Suprapubic skin (tissue), 3 donors: ENCODE data around the gene ABCB6.

ENCODE experiments used
- CTCF ChIP-seq, 2 donors: fragments of 200-600 bp in 1 of 2; fragments of 450-650 bp in 1 of 2; sonication (generic) in 1 of 2; IDR thresholded peaks; one replicate each; pipeline ENCODE4 v1.5.1; 2016 to 2019; ENCODE audit warnings: antibody characterized with exemption in 2 of 2, mild to moderate bottlenecking in 1 of 2, moderate library complexity in 1 of 2
- POLR2A ChIP-seq, 2 donors: fragments of 450-650 bp; IDR thresholded peaks; one replicate each; pipeline ENCODE4 v1.6.1; 2017; ENCODE audit warnings: antibody characterized with exemption in 2 of 2, mild to moderate bottlenecking in 2 of 2, moderate library complexity in 2 of 2

DNA sequence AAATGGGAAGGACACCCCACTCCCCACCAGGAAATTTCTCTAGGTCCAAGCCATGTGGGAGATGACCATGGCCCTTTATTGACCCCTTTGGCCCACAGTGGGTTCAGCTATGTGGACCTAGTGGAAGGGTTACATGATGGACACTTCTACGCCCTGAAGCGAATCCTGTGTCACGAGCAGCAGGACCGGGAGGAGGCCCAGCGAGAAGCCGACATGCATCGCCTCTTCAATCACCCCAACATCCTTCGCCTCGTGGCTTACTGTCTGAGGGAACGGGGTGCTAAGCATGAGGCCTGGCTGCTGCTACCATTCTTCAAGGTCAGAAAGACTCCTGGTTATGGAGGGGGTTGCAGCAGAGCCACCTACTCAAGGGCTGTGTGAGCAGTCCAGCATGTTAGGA, 27.8 kb upstream of the ABCB6 start:
- TF ChIP-seq CTCF (IDR thresholded peaks at IDR 0.05) (no peak), POLR2A (IDR thresholded peaks at IDR 0.05) (no peak)
